ENCODE results near the gene SPEN.

SPEN gene

GRCh38 chr1:15911141-15911540 lies 63.6 kb downstream of the SPEN start:
- TF ChIP-seq REST (IDR thresholded peaks at IDR 0.05; ENCODE audit: insufficient read depth in 1 of 2, low read depth in 2 of 2, low read length in 2 of 2) = no peak
- TF ChIP-seq TAF1 (IDR thresholded peaks at IDR 0.05; ENCODE audit: borderline replicate concordance, insufficient read depth, low read length) = no peak
- TF ChIP-seq POLR2AphosphoS5 (IDR thresholded peaks at IDR 0.05; ENCODE audit: low read depth, low read length) = no peak
- no peak for TF ChIP-seq SIN3A (IDR thresholded peaks at IDR 0.05; ENCODE audit: borderline replicate concordance, insufficient read depth, low read length)
- TF ChIP-seq FOXP2 (optimal IDR thresholded peaks at IDR 0.05; ENCODE audit: borderline replicate concordance, extremely low read depth, extremely low read length, insufficient read depth) = no peak

GRCh38 chr1:15911927-15912326 lies 64.4 kb downstream of the SPEN start:
- TF ChIP-seq SIN3A (IDR thresholded peaks at IDR 0.05; ENCODE audit: borderline replicate concordance, insufficient read depth, low read length) = no peak
- no peak for TF ChIP-seq TAF1 (IDR thresholded peaks at IDR 0.05; ENCODE audit: borderline replicate concordance, insufficient read depth, low read length)
- TF ChIP-seq POLR2AphosphoS5 (IDR thresholded peaks at IDR 0.05; ENCODE audit: low read depth, low read length) = no peak
- TF ChIP-seq REST (IDR thresholded peaks at IDR 0.05; ENCODE audit: insufficient read depth in 1 of 2, low read depth in 2 of 2, low read length in 2 of 2) = no peak
- no peak for TF ChIP-seq FOXP2 (optimal IDR thresholded peaks at IDR 0.05; ENCODE audit: borderline replicate concordance, extremely low read depth, extremely low read length, insufficient read depth)

GRCh38 chr1:15915991-15916390 lies 68.5 kb downstream of the SPEN start:
- TF ChIP-seq REST (IDR thresholded peaks at IDR 0.05; ENCODE audit: insufficient read depth in 1 of 2, low read depth in 2 of 2, low read length in 2 of 2) (no peak), SIN3A (IDR thresholded peaks at IDR 0.05; ENCODE audit: borderline replicate concordance, insufficient read depth, low read length) (no peak), POLR2AphosphoS5 (IDR thresholded peaks at IDR 0.05; ENCODE audit: low read depth, low read length) (no peak), FOXP2 (optimal IDR thresholded peaks at IDR 0.05; ENCODE audit: borderline replicate concordance, extremely low read depth, extremely low read length, insufficient read depth) (no peak), TAF1 (IDR thresholded peaks at IDR 0.05; ENCODE audit: borderline replicate concordance, insufficient read depth, low read length) (no peak)

GRCh38 chr1:15916417-15916816 lies 68.9 kb downstream of the SPEN start:
- TF ChIP-seq FOXP2 (optimal IDR thresholded peaks at IDR 0.05; ENCODE audit: borderline replicate concordance, extremely low read depth, extremely low read length, insufficient read depth) (no peak), REST (IDR thresholded peaks at IDR 0.05; ENCODE audit: insufficient read depth in 1 of 2, low read depth in 2 of 2, low read length in 2 of 2) (no peak), POLR2AphosphoS5 (IDR thresholded peaks at IDR 0.05; ENCODE audit: low read depth, low read length) (no peak), SIN3A (IDR thresholded peaks at IDR 0.05; ENCODE audit: borderline replicate concordance, insufficient read depth, low read length) (no peak), TAF1 (IDR thresholded peaks at IDR 0.05; ENCODE audit: borderline replicate concordance, insufficient read depth, low read length) (no peak)

GRCh38 chr1:15916916-15917315 lies 69.4 kb downstream of the SPEN start:
- TF ChIP-seq REST (IDR thresholded peaks at IDR 0.05; ENCODE audit: insufficient read depth in 1 of 2, low read depth in 2 of 2, low read length in 2 of 2) (no peak), POLR2AphosphoS5 (IDR thresholded peaks at IDR 0.05; ENCODE audit: low read depth, low read length) (no peak), FOXP2 (optimal IDR thresholded peaks at IDR 0.05; ENCODE audit: borderline replicate concordance, extremely low read depth, extremely low read length, insufficient read depth) (no peak), SIN3A (IDR thresholded peaks at IDR 0.05; ENCODE audit: borderline replicate concordance, insufficient read depth, low read length) (no peak), TAF1 (IDR thresholded peaks at IDR 0.05; ENCODE audit: borderline replicate concordance, insufficient read depth, low read length) (no peak)

All from PFSK-1 (cell line).